Measurements from ENCODE around the gene PPIP5K1. TPM values are rescaled to one million over a fixed set of nuclear protein-coding genes. Genes with fewer than 3 reads are reported as not detected.
"Not testable (repeated sequence)": the region's sequence is repeated elsewhere in the genome, so short reads cannot be mapped to it uniquely, and the experiment has no call there.

Gene PPIP5K1
- 10 to 100 TPM; 11.4 to 75.4 (median 33.2) TPM for total RNA-seq

DNA sequence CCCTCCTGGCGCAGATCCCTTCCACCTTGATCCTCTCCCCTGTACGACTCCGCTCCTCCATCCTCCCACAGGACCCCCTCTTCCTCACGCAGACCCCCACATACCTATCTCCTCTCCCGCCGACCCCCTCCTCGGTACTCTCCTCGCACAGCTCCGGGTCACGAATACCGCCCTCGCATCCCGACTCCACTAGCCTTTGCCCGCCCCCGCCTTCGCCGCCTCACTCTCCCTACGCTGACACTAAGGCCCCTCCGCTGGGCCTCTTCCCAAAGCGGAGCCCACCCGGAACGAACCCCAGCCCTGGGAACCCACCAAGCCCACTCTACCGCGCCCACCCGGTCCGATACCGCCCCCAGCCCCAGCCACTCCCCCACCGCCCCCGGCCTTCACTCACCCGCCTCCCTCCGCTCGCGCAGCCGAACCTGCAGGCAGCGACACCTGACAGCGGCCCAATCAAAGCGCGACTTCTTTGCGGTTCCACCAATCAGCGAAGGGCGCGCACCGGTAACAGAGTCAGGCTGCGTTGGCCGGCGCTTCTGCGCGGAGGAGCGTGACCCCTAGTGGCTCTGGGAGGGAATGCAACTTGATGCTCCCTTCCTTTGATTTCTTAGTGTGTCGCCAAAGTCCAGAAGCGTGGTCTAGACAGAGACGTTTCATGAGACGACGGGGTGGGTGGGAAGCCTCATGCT, at the start of gene PPIP5K1:
PPIP5K1 (minus strand) TSS at position 431 of the 689 bp plus-strand sequence. CDS start 5,704 bp downstream, outside the sequence.
- H3K9me3 ChIP-seq; DNase-seq (ENCODE audit: low spot score in 2 of 2); H3K4me3 ChIP-seq; H3K36me3 ChIP-seq; H3K4me1 ChIP-seq; H3K27ac ChIP-seq; intact Hi-C loops (cut with DNase I; ENCODE audit: low total_unique reads); H3K27me3 ChIP-seq: not testable (repeated sequence)

DNA sequence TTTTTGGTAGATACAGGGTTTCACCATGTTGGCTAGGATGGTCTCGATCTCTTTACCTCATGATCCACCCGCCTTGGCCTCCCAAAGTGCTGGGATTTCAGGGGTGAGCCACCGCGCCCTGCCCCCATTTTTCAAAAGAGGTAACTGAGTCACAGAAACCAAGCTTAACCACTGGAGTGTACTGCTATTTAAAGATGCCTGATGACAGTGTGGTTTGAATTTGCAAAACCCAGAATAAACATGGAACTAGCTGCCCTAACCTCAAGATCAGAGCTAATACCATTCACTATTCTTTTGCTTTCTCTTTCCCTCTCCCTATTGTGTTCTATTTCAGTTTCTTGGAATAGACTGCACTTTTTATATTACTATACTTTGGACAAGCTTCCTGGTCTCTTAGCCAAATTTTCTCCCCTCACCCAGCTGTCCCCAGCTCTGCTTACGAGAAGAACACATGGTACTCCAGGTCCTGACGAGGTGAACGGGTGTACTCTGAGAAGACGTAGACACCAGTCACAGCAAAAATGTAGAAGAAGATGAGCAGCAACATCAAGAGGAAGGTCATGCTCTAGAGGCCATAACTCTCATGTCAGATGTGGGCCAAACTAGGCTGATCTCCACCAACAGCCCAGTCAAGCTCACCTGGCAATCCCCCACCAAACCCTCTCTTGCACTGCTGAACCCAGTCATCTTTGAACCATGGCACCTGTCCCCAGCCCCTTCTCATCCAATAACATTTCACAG, 48.6 kb upstream of the PPIP5K1 start:
- H3K27ac ChIP-seq; H3K4me3 ChIP-seq; DNase-seq (ENCODE audit: low spot score in 2 of 2); intact Hi-C loops (cut with DNase I; ENCODE audit: low total_unique reads); H3K36me3 ChIP-seq; H3K27me3 ChIP-seq; H3K9me3 ChIP-seq; H3K4me1 ChIP-seq: not testable (repeated sequence)

GRCh38 chr15:43626937-43627336, 36.9 kb upstream of the PPIP5K1 start:
- H3K9me3 ChIP-seq; intact Hi-C loops (cut with DNase I; ENCODE audit: low total_unique reads); H3K27me3 ChIP-seq; DNase-seq (ENCODE audit: low spot score in 2 of 2); H3K4me3 ChIP-seq; H3K36me3 ChIP-seq; H3K27ac ChIP-seq; H3K4me1 ChIP-seq: not testable (repeated sequence)

GRCh38 chr15:43625106-43625505, 35.1 kb upstream of the PPIP5K1 start:
- Histone ChIP-seq H3K4me3 (no peak overlapping the region), H3K9me3 (no peaks in the 10 kb centered on the region), H3K36me3 (no peaks in the 10 kb centered on the region), H3K27ac (no peak overlapping the region), H3K27me3 (no peaks in the 10 kb centered on the region), H3K4me1 (no peaks in the 10 kb centered on the region)
- TF ChIP-seq POLR2A (IDR thresholded peaks at IDR 0.05) (no peak), POLR2AphosphoS5 (IDR thresholded peaks at IDR 0.05) (no peak), CTCF (IDR thresholded peaks at IDR 0.05) (no peak)
- DNase-seq (ENCODE audit: low spot score in 2 of 2), result no peak
- intact Hi-C loops (cut with DNase I; ENCODE audit: low total_unique reads), result no loop called here

DNA sequence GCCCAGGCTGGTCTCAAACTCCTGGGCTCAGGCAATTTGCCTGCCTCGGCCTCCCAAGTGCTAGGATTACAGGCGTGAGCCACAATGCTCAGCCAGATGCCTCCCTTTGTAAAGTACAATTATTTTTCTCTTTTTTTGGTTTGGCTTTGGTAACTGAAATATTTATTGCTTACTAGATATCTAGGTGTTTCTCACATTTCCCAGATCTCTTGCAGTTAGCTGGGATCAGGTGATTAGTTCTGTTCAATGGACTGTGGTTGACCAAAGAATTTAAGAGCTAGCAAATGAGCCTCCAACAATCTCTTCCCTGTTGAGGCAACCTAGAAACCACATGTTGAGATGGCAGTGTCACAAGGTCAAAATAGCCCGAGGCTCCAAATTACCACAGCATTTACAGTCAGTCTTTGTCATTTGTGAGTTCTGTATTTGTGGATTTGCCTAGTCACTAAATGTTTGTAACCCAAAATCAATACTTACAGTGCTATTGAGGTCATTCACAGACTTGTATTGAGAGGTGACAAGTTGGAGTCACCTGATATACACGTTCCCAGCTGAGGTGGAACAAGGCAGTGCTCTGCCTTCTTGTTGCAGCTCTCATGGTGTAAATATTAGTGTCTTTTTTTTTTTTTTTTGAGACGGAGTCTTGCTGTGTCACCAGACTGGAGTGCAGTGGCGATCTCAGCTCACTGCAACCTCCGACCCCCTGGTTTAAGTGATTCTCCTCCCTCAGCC, 32.2 kb upstream of the PPIP5K1 start:
- intact Hi-C loops (cut with DNase I; ENCODE audit: low total_unique reads); H3K4me3 ChIP-seq: not testable (repeated sequence)

GRCh38 chr15:43618700-43619099, 28.7 kb upstream of the PPIP5K1 start, which contains the start of gene STRC:
TSS of gene STRC (minus strand) at chr15:43618800. CDS start at chr15:43618722, 78 bp downstream.
- H3K27me3 ChIP-seq; H3K27ac ChIP-seq; H3K4me1 ChIP-seq; H3K4me3 ChIP-seq; intact Hi-C loops (cut with DNase I; ENCODE audit: low total_unique reads); H3K9me3 ChIP-seq; DNase-seq (ENCODE audit: low spot score in 2 of 2); H3K36me3 ChIP-seq: not testable (repeated sequence)

More for the DNA sequence above, 32.2 kb upstream of the PPIP5K1 start:
- not testable (repeated sequence) for H3K9me3 ChIP-seq; H3K27me3 ChIP-seq; H3K27ac ChIP-seq; H3K36me3 ChIP-seq; DNase-seq (ENCODE audit: low spot score in 2 of 2); H3K4me1 ChIP-seq

DNA sequence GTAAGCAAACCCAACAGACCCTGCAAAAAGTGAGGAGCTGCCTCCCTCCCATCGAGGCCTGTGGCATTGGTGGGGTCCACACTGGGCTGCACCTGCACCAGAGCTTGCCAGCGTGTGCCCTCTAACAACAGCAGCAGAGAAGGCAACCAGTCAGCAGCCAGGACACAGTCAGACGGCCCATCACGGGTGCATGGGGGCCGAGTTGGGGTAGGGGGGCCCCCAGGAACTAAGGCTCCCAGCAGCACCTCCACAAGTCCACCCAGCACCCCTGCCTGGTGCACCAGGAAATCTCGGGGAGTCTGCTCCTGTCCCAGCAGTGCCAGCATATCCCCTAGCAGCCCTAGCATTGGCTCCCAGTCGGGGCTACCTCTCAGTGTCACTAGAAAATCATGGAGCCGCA, 27.7 kb upstream of the PPIP5K1 start:
- DNase-seq (ENCODE audit: low spot score in 2 of 2); H3K4me1 ChIP-seq; H3K27me3 ChIP-seq; H3K9me3 ChIP-seq; intact Hi-C loops (cut with DNase I; ENCODE audit: low total_unique reads); H3K36me3 ChIP-seq; H3K4me3 ChIP-seq; H3K27ac ChIP-seq: not testable (repeated sequence)

- H3K9me3 ChIP-seq; H3K27me3 ChIP-seq; DNase-seq (ENCODE audit: low spot score in 2 of 2); H3K36me3 ChIP-seq; H3K4me3 ChIP-seq; intact Hi-C loops (cut with DNase I; ENCODE audit: low total_unique reads); H3K27ac ChIP-seq; H3K4me1 ChIP-seq: not testable (repeated sequence)
Measured at GRCh38 chr15:43602233-43602632, 12.2 kb upstream of the PPIP5K1 start.

DNA sequence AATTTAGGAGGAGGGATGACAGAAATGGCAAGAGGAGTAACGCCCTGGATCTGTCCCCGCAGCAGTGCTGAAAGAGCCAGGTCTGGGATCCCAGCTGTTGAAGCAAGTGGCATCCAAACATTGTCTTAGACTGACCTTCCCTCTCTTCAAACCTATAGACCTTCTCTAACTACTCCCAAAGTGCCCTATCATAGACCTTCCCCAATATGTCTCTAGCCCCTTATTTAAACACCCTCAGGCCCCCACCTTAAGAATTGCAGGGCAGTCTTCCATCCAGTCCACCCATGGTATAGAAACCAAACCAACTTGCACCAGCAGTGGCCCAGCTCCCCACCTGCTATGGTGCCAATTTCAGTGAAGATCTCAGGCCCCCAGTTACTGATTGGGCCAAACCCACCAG, 10.2 kb upstream of the PPIP5K1 start:
- intact Hi-C loops (cut with DNase I; ENCODE audit: low total_unique reads); H3K36me3 ChIP-seq; H3K4me3 ChIP-seq; H3K4me1 ChIP-seq; H3K27me3 ChIP-seq; H3K27ac ChIP-seq; DNase-seq (ENCODE audit: low spot score in 2 of 2); H3K9me3 ChIP-seq: not testable (repeated sequence)

DNA sequence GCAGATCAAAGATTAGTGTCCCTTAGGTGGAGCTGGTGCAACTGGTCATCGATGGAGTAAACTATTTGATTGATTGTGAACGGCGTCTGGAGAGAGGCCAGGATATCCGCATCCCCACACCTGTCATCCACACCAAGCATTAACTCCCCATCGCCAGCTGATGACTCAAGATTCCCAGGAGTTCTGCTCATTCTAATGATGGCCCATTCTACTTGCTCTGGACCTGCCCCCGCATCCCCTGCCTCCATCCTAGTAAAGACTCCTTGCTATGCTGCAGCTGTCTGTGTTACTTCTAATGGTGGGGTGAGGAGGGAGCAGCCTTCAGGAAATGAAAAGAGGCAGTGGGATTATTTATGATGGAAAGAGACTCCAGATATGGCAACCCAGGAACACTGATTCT, 9.1 kb upstream of the PPIP5K1 start:
- DNase-seq (ENCODE audit: low spot score in 2 of 2); H3K4me1 ChIP-seq; H3K27ac ChIP-seq; intact Hi-C loops (cut with DNase I; ENCODE audit: low total_unique reads); H3K9me3 ChIP-seq; H3K36me3 ChIP-seq; H3K27me3 ChIP-seq; H3K4me3 ChIP-seq: not testable (repeated sequence)

GRCh38 chr15:43593328-43594190, 3.6 kb upstream of the PPIP5K1 start, which contains the start of gene CKMT1B:
TSS of gene CKMT1B (plus strand) at chr15:43594027. CDS start at chr15:43594219, 192 bp downstream.
- H3K9me3 ChIP-seq; H3K4me3 ChIP-seq; H3K4me1 ChIP-seq; H3K27ac ChIP-seq; H3K36me3 ChIP-seq; intact Hi-C loops (cut with DNase I; ENCODE audit: low total_unique reads); DNase-seq (ENCODE audit: low spot score in 2 of 2); H3K27me3 ChIP-seq: not testable (repeated sequence)
